HEK293T (cell line): ENCODE measurements around the gene FOXE1.

Source experiments
- CTCF ChIA-PET: fragments of 350-600 bp; formaldehyde crosslinking; extraction: SDS; loops from one replicate; lab custom pipeline; 2021; ENCODE audit warnings: antibody characterized with exemption, inconsistent platforms; lab: Yijun Ruan, JAX
- POLR2A ChIA-PET: fragments of 350-600 bp; formaldehyde crosslinking; extraction: SDS; loops from one replicate; lab custom pipeline; 2020; ENCODE audit warnings: antibody characterized with exemption, inconsistent platforms; lab: Yijun Ruan, JAX
- DNase-seq: peaks from one replicate; pipeline ENCODE4 v3.0.0; 2012; ENCODE audit warnings: mixed read lengths; ENCODE audit errors: extremely low spot score
- ARNT ChIP-seq: fragments of 450-650 bp; IDR thresholded peaks from 2 replicates; pipeline ENCODE4 v1.6.1; 2017; ENCODE audit warnings: mild to moderate bottlenecking
- BHLHE40 ChIP-seq: fragments of 450-650 bp; IDR thresholded peaks from 2 replicates; pipeline ENCODE4 v1.6.1; 2016; ENCODE audit warnings: mild to moderate bottlenecking, moderate library complexity, borderline replicate concordance
- CTBP1 ChIP-seq: fragments of 450-650 bp; IDR thresholded peaks from 2 replicates; pipeline ENCODE4 v1.6.1; 2016; ENCODE audit warnings: borderline replicate concordance
- ELF4 ChIP-seq: fragments of 450-650 bp; IDR thresholded peaks from 2 replicates; pipeline ENCODE4 v1.6.1; 2017; ENCODE audit warnings: antibody characterized with exemption
- FOXA1 ChIP-seq: fragments of 450-650 bp; IDR thresholded peaks from 2 replicates; pipeline ENCODE4 v1.6.1; 2016; ENCODE audit warnings: mild to moderate bottlenecking
- FOXK2 ChIP-seq: fragments of 450-650 bp; IDR thresholded peaks from 2 replicates; pipeline ENCODE4 v1.6.1; 2016; ENCODE audit warnings: mild to moderate bottlenecking
- FOXM1 ChIP-seq: fragments of 450-650 bp; IDR thresholded peaks from 2 replicates; pipeline ENCODE4 v1.6.1; 2017; ENCODE audit warnings: mild to moderate bottlenecking, borderline replicate concordance
- HDGF ChIP-seq: fragments of 450-650 bp; IDR thresholded peaks from 2 replicates; pipeline ENCODE4 v1.6.1; 2017; ENCODE audit warnings: antibody characterized with exemption, borderline replicate concordance
- L3MBTL2 ChIP-seq: fragments of 450-650 bp; conservative IDR thresholded peaks from 2 replicates; pipeline ENCODE4 v1.6.1; 2016; ENCODE audit warnings: mild to moderate bottlenecking
- LEF1 ChIP-seq: fragments of 450-650 bp; IDR thresholded peaks from 2 replicates; pipeline ENCODE4 v1.6.1; 2017; ENCODE audit warnings: mild to moderate bottlenecking, borderline replicate concordance
- NFRKB ChIP-seq: fragments of 450-650 bp; IDR thresholded peaks from 2 replicates; pipeline ENCODE4 v1.6.1; 2016; ENCODE audit warnings: mild to moderate bottlenecking, moderate library complexity
- PKNOX1 ChIP-seq: fragments of 450-650 bp; IDR thresholded peaks from 2 replicates; pipeline ENCODE4 v1.6.1; 2016
- SP1 ChIP-seq: fragments of 450-650 bp; IDR thresholded peaks from 2 replicates; pipeline ENCODE4 v1.6.1; 2017
- SUZ12 ChIP-seq: fragments of 450-650 bp; IDR thresholded peaks from 2 replicates; pipeline ENCODE4 v1.6.1; 2016; ENCODE audit warnings: mild to moderate bottlenecking
- TARDBP ChIP-seq: fragments of 450-650 bp; IDR thresholded peaks from 2 replicates; pipeline ENCODE4 v1.6.1; 2016
- ZNF384 ChIP-seq: fragments of 450-650 bp; IDR thresholded peaks from 2 replicates; pipeline ENCODE4 v1.6.1; 2016

The FOXE1 gene

GRCh38 chr9:97811533-97812246 lies 41.3 kb upstream of the FOXE1 start:
- no peak for DNase-seq
- ChIA-PET POLR2A (no interaction called here), CTCF (interaction anchor here (0.6 kb wide), 1 partner anchor 12 kb away, joined by 3 read pairs; no protein-coding TSS in a partner anchor)

GRCh38 chr9:97812247-97812543 lies 40.8 kb upstream of the FOXE1 start:
- POLR2A ChIA-PET = no interaction called here
- DNase-seq = no peak
- CTCF ChIA-PET = interaction anchor here (0.6 kb wide), 1 partner anchor 12 kb away, joined by 3 read pairs; no protein-coding TSS in a partner anchor
- TF ChIP-seq SP1 = no peak
- no peak for TF ChIP-seq BHLHE40
- no peak for TF ChIP-seq SUZ12
- no peak for TF ChIP-seq FOXK2
- TF ChIP-seq CTBP1 = no peak
- TF ChIP-seq FOXA1 = no peak
- TF ChIP-seq TARDBP = no peak
- TF ChIP-seq NFRKB = no peak
- no peak for TF ChIP-seq PKNOX1
- no peak for TF ChIP-seq HDGF
- no peak for TF ChIP-seq LEF1
- no peak for TF ChIP-seq ELF4
- TF ChIP-seq ZNF384 = no peak
- TF ChIP-seq L3MBTL2 = no peak
- no peak for TF ChIP-seq FOXM1
- no peak for TF ChIP-seq ARNT

More at GRCh38 chr9:97811533-97812246, 41.3 kb upstream of the FOXE1 start:
- TF ChIP-seq ELF4 (no peak), ARNT (no peak), TARDBP (no peak), HDGF (no peak)

- CTCF ChIA-PET = no interaction called here
- no peak for TF ChIP-seq BHLHE40
- no peak for DNase-seq
- POLR2A ChIA-PET = no interaction called here
These were observed 40.0 kb upstream of the FOXE1 start for GRCh38 chr9:97813072-97813471.

GRCh38 chr9:97819735-97820134 lies 33.3 kb upstream of the FOXE1 start:
- TF ChIP-seq BHLHE40 = no peak
- no peak for TF ChIP-seq L3MBTL2
- no peak for TF ChIP-seq ZNF384
- TF ChIP-seq LEF1 = no peak
- no peak for TF ChIP-seq NFRKB
- TF ChIP-seq PKNOX1 = no peak
- no peak for TF ChIP-seq FOXA1
- TF ChIP-seq TARDBP = no peak
- TF ChIP-seq FOXK2 = no peak
- TF ChIP-seq FOXM1 = no peak
- TF ChIP-seq ARNT = no peak
- TF ChIP-seq SP1 = no peak
- no peak for TF ChIP-seq ELF4
- no peak for TF ChIP-seq HDGF
- TF ChIP-seq SUZ12 = no peak
- TF ChIP-seq CTBP1 = no peak
- no peak for DNase-seq
- ChIA-PET CTCF (no interaction called here), POLR2A (no interaction called here)

GRCh38 chr9:97820373-97820772 lies 32.7 kb upstream of the FOXE1 start:
- ChIA-PET POLR2A (no interaction called here), CTCF (no interaction called here)

More at GRCh38 chr9:97820373-97820772, 32.7 kb upstream of the FOXE1 start:
- no peak for DNase-seq
- no peak for TF ChIP-seq HDGF
- TF ChIP-seq FOXA1 = no peak
- TF ChIP-seq BHLHE40 = no peak
- no peak for TF ChIP-seq SUZ12
- TF ChIP-seq FOXK2 = no peak
- no peak for TF ChIP-seq ZNF384
- no peak for TF ChIP-seq FOXM1
- no peak for TF ChIP-seq SP1
- no peak for TF ChIP-seq CTBP1
- TF ChIP-seq L3MBTL2 = no peak
- TF ChIP-seq ARNT = no peak
- no peak for TF ChIP-seq PKNOX1
- TF ChIP-seq NFRKB = no peak
- no peak for TF ChIP-seq ELF4
- TF ChIP-seq LEF1 = no peak
- no peak for TF ChIP-seq TARDBP
